Natural killer cell (primary cell): ENCODE measurements around the gene ZNF724. TPM values are rescaled to one million over a fixed set of nuclear protein-coding genes. Genes with fewer than 3 reads are reported as not detected.

Experiments used
- ATAC-seq, 3 donors: fragments of 150-1000 bp in 2 of 3; fragments of 200-7000 bp in 1 of 3; cut with Tn5 transposase; 1 replicate in 1 of 3; 2 replicates in 2 of 3; pipeline ENCODE4 v1.10.0; 2021; ENCODE audit warnings: mild to moderate bottlenecking in 2 of 3, moderate library complexity in 2 of 3
- DNase-seq, 2 donors: peaks; one replicate each; pipeline versions ENCODE4 v3.0.0 to v3.0.0-alpha.2; 2013 to 2021; ENCODE audit warnings: mixed read lengths in 1 of 2
- H3K27ac ChIP-seq: one replicate; pipeline ENCODE4 v1.5.1; 2013; ENCODE audit warnings: mild to moderate bottlenecking, low read length
- H3K27me3 ChIP-seq: one replicate; pipeline ENCODE4 v1.6.1; 2013; ENCODE audit warnings: low read length; ENCODE audit not compliant: control insufficient read depth, insufficient read depth
- H3K36me3 ChIP-seq: one replicate; pipeline ENCODE4 v1.6.1; 2013; ENCODE audit warnings: low read length; ENCODE audit not compliant: control insufficient read depth, insufficient read depth
- H3K4me1 ChIP-seq: one replicate; pipeline ENCODE4 v1.6.1; 2013; ENCODE audit warnings: low read length; ENCODE audit not compliant: control insufficient read depth, insufficient read depth
- H3K4me3 ChIP-seq: one replicate; pipeline ENCODE4 v1.5.1; 2013; ENCODE audit warnings: low read length
- H3K9me3 ChIP-seq: one replicate; pipeline ENCODE4 v1.6.1; 2013; ENCODE audit warnings: low read length; ENCODE audit not compliant: control insufficient read depth, insufficient read depth
- H3K27ac Mint-ChIP-seq, 2 donors: one replicate each; pipeline ENCODE4 v1.8.0; 2022; ENCODE audit warnings: mild to moderate bottlenecking in 2 of 2, mixed read lengths in 2 of 2, moderate library complexity in 1 of 2
- H3K27me3 Mint-ChIP-seq, 2 donors: one replicate each; pipeline ENCODE4 v1.8.0; 2022; ENCODE audit warnings: low read depth in 2 of 2, mixed read lengths in 2 of 2
- H3K36me3 Mint-ChIP-seq: one replicate; pipeline ENCODE4 v1.8.0; 2022; ENCODE audit warnings: mixed read lengths
- H3K4me1 Mint-ChIP-seq, 2 donors: one replicate each; pipeline ENCODE4 v1.8.0; 2022; ENCODE audit warnings: mixed read lengths in 2 of 2
- H3K4me3 Mint-ChIP-seq: one replicate; pipeline ENCODE4 v1.8.0; 2022; ENCODE audit warnings: mild to moderate bottlenecking, moderate library complexity, mixed read lengths
- H3K9me3 Mint-ChIP-seq, 2 donors: one replicate each; pipeline ENCODE4 v1.8.0; 2022; ENCODE audit warnings: mixed read lengths in 2 of 2
- CTCF ChIP-seq: fragments of 200-600 bp; IDR thresholded peaks from one replicate; pipeline ENCODE4 v1.8.0; 2022; ENCODE audit warnings: antibody characterized with exemption
- WGBS: methylation state at CpG from one replicate; pipeline ENCODE4 v1.1.7; 2013; ENCODE audit warnings: missing lambda C conversion rate; ENCODE audit not compliant: insufficient coverage; 5-methylcytosine and 5-hydroxymethylcytosine counted together
- intact Hi-C: fragments of 100-400 bp; cut with micrococcal nuclease; formaldehyde crosslinking; loops from one replicate; pipeline ENCODE4 v1.14.2; 2022
- total RNA-seq, 4 donors: library from RNA; stranded (reverse); fragments of 120-200 nt in 1 of 4; gene quantifications; one replicate each; pipeline versions ENCODE4 v1.2.3 to v1.2.4, GENCODE V29; 2013 to 2022

The ZNF724 gene
- total RNA-seq, 3 donors from 2014 or later (not counting 1 experiment from before 2014, with no cell fraction given), result 4.5 to 5.8 (median 4.9) TPM

GRCh38 chr19:23263870-23264590 lies 13.8 kb upstream of the ZNF724 start:
- no peaks in the 10 kb centered on the region for H3K27me3 ChIP-seq
- H3K27ac ChIP-seq, result no peak overlapping the region
- intact Hi-C loops, result no loop called here
- Mint-ChIP-seq H3K9me3 (no peaks in the 10 kb centered on the region), H3K27ac (peak overlapping the region in 1 of 2 donors; percentile 65), H3K4me1 (peaks cover 0 to 6% of the 10 kb centered on the region in 2 donors), H3K36me3 (no peaks in the 10 kb centered on the region), H3K27me3 (no peaks in the 10 kb centered on the region), H3K4me3 (no peak overlapping the region)
- ATAC-seq (no peak), DNase-seq (no peak)
- peaks cover 21% of the 10 kb centered on the region for H3K36me3 ChIP-seq
- 89% methylated on average over 2 of the region's 2 CpGs for WGBS
- no peaks in the 10 kb centered on the region for H3K4me1 ChIP-seq
- H3K4me3 ChIP-seq, result no peak overlapping the region
- no peak for TF ChIP-seq CTCF
- H3K9me3 ChIP-seq, result no peaks in the 10 kb centered on the region

GRCh38 chr19:23263396-23263795 lies 13.2 kb upstream of the ZNF724 start:
- Mint-ChIP-seq H3K9me3 (no peaks in the 10 kb centered on the region), H3K4me1 (peaks cover 0 to 6% of the 10 kb centered on the region in 2 donors), H3K4me3 (no peak overlapping the region), H3K27me3 (no peaks in the 10 kb centered on the region), H3K27ac (peak overlapping the region in 1 of 2 donors; percentile 65), H3K36me3 (no peaks in the 10 kb centered on the region)
- intact Hi-C loops, result no loop called here
- no peak overlapping the region for H3K27ac ChIP-seq
- peaks cover 21% of the 10 kb centered on the region for H3K36me3 ChIP-seq
- ATAC-seq (no peak), DNase-seq (no peak)
- no peaks in the 10 kb centered on the region for H3K9me3 ChIP-seq
- no peaks in the 10 kb centered on the region for H3K27me3 ChIP-seq
- no peaks in the 10 kb centered on the region for H3K4me1 ChIP-seq
- 80% methylated on average over 2 of the region's 2 CpGs for WGBS
- H3K4me3 ChIP-seq, result no peak overlapping the region
- no peak for TF ChIP-seq CTCF

- peaks cover 21% of the 10 kb centered on the region for H3K36me3 ChIP-seq
- Mint-ChIP-seq H3K4me1 (peaks cover 0 to 6% of the 10 kb centered on the region in 2 donors), H3K27me3 (no peaks in the 10 kb centered on the region), H3K9me3 (no peaks in the 10 kb centered on the region), H3K4me3 (no peak overlapping the region), H3K36me3 (no peaks in the 10 kb centered on the region), H3K27ac (no peak overlapping the region)
- no peak overlapping the region for H3K27ac ChIP-seq
- no peaks in the 10 kb centered on the region for H3K27me3 ChIP-seq
- ATAC-seq (no peak), DNase-seq (no peak)
- no peaks in the 10 kb centered on the region for H3K4me1 ChIP-seq
- intact Hi-C loops, result no loop called here
- no peaks in the 10 kb centered on the region for H3K9me3 ChIP-seq
- no peak for TF ChIP-seq CTCF
- H3K4me3 ChIP-seq, result no peak overlapping the region
- WGBS, result 89% methylated on average over 5 of the region's 5 CpGs
Observed at GRCh38 chr19:23262920-23263319, 12.7 kb upstream of the ZNF724 start.
